Measurements from ENCODE around the gene GP1BA. TPM values are rescaled to one million over a fixed set of nuclear protein-coding genes. Genes with fewer than 3 reads are reported as not detected.

The GP1BA gene
- total RNA-seq, 1 donor from 2014 or later: not detected

GRCh38 chr17:4937553-4937952, 5.5 kb downstream of the GP1BA start:
- DNase-seq (ENCODE audit: low spot score): no peak

- DNase-seq (ENCODE audit: low spot score): no peak
Measured at GRCh38 chr17:4938069-4938491, 6.0 kb downstream of the GP1BA start.

- DNase-seq (ENCODE audit: low spot score): no peak
Measured at GRCh38 chr17:4938688-4939545, 6.8 kb downstream of the GP1BA start.

DNA sequence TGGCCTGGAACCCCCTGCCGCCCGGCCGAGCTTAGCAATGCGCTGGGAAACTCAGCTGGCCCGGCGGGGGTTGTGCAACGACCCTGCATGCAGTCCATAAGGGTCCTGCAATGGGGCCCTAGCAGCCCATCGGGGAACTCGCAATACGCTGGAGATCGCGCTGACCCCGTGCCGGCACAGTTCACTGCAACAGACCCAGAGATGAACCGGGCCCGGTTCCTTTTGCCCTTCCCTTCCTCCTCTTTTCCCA, 7.4 kb downstream of the GP1BA start:
- DNase-seq (ENCODE audit: low spot score): no peak

GRCh38 chr17:4939796-4940554, 7.9 kb downstream of the GP1BA start, which contains the start of the genes RNF167 and SLC25A11:
Gene RNF167 (plus strand): TSS chr17:4940268. CDS start chr17:4940910, 642 bp downstream.
Gene SLC25A11 (minus strand): TSS chr17:4940046. CDS start chr17:4939910, 136 bp downstream.
- peak; percentile 97 for DNase-seq (ENCODE audit: low spot score)

DNA sequence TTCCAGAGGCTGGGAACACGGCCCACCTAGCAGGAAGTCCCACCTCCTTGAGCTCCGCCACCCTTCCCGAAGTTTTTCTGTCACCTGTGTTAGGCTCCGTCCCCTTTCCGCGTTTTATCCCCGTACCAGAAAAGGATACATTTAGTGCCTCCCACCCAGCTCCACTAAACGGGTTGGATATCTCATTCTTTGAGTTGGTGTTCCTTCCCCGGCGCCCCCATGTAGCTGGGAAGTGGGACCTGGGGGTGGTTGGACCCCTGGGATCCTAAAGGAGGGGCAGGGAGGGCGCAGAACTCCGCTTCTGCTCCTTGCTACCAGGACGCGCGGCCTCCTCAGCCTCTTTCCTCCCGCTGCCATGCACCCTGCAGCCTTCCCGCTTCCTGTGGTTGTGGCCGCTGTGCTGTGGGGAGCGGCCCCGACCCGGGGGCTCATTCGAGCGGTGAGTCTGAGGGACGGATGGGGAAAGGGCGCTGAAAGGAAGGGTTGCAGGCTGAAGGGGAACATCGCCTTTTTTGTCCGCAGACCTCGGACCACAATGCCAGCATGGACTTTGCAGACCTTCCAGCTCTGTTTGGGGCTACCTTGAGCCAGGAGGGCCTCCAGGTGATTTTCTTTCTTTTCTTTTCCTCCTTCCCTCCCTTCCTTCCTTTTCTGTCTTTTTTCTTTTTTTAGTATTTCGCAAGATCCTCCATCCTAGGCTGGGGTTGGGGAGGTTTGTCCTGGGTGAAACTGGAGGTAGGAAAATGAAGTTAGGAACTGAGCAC, 8.7 kb downstream of the GP1BA start:
- no peak for DNase-seq (ENCODE audit: low spot score)

DNA sequence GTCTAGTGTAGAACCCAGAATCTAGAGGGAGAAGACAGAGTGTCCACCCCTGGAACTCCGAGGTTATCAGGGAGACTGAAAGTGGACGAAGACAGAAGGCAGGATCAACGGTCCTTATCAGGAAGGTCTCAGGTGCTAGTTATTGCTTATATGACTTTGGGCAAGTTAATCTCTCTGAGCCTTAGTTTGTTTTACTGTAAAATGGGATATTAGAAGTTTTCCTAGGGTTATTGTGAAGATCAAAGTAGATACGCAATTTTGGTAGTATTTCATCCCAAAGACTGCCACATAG, 9.2 kb downstream of the GP1BA start:
- no peak for DNase-seq (ENCODE audit: low spot score)

GRCh38 chr17:4942760-4943508, 10.9 kb downstream of the GP1BA start:
- no peak for DNase-seq (ENCODE audit: low spot score)

DNA sequence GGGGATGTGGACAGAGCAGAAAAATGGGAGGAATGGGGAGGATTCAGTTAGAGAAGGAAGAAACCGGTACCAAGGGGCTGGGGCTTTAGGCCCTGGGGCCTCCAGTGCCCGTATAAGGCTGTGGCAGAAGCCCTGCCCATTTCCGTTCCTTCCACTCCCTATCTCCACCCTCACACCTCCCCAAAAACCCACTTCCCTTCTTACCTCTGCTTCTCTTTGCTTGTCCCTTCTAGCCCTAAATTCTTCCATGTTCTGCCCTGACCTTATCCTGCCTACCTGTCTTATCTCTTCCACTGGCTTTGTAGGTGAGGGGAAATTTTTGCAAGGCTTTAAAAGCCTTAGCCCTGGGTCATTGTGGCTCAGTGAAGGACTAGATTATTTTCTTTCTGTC, 12.1 kb downstream of the GP1BA start:
- no peak for DNase-seq (ENCODE audit: low spot score)

DNA sequence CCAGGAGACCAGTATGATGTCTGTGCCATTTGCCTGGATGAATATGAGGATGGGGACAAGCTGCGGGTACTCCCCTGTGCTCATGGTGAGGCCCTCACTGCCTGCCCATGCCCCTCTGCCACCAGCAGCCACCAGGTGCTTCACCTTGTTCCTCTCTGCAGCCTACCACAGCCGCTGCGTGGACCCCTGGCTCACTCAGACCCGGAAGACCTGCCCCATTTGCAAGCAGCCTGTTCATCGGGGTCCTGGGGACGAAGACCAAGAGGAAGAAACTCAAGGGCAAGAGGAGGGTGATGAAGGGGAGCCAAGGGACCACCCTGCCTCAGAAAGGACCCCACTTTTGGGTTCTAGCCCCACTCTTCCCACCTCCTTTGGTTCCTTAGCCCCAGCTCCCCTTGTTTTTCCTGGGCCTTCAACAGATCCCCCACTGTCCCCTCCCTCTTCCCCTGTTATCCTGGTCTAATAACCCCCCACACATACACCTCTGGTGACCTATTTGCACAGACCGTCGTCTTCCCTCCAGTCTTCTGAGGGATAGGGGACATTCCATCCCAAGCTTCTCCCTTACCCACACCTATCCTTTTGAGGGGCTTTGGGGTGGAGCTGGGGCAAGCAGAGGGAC, 12.6 kb downstream of the GP1BA start:
- no peak for DNase-seq (ENCODE audit: low spot score)

GRCh38 chr17:4945176-4945943, 13.3 kb downstream of the GP1BA start:
- DNase-seq (ENCODE audit: low spot score): no peak

- DNase-seq (ENCODE audit: low spot score): no peak
Measured at GRCh38 chr17:4945944-4946280, 13.8 kb downstream of the GP1BA start.

GRCh38 chr17:4946312-4946976, 14.4 kb downstream of the GP1BA start:
- DNase-seq (ENCODE audit: low spot score): no peak

- no peak for DNase-seq (ENCODE audit: low spot score)
Measured at GRCh38 chr17:4947010-4947410, 14.9 kb downstream of the GP1BA start.

DNA sequence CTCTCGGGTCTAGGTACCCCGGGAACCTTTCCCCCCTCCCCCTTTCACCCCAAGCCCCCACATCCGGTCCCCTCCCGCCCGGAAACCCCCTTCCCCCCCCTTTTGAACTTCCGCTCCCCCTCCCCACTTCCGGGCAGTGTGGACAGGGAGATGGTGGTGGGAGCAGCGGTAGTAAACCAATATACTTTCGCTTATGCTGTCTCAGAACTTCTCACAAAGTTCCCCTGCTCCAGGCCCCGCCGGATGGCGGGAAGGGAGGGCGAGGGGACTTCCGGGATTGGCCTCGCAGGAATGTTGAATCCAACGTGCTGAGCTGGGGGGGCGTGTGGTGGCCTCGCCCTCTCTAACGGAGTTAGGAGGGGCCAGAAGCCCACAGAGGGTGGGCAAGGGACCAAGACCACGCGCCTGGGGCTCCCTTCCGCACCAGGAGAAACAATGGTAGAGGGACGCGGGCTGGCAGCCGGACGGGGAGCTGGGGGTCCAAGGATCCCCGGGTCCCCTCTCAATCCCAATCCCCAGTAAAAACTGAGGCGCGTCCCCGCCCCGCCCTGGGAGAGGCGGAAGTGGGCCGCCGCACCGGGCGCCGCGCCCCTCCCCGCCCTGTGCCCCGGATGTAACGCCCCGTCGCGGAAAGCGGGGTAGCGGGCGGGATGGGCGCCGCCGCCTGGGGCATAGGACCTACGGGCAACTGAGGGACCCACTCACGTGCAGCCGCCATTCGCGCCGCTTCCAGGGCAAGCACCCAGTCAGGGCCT, 15.5 kb downstream of the GP1BA start:
- no peak for DNase-seq (ENCODE audit: low spot score)

GRCh38 chr17:4948166-4948930, 16.3 kb downstream of the GP1BA start, which contains the start of gene PFN1:
Gene PFN1 (minus strand): TSS chr17:4948530. CDS start chr17:4948394, 136 bp downstream.
- DNase-seq (ENCODE audit: low spot score): peak; percentile 93

GRCh38 chr17:4948931-4949320, 16.8 kb downstream of the GP1BA start:
- peak; percentile 94 for DNase-seq (ENCODE audit: low spot score)

Data from mesenteric fat pad (tissue), 1 donor.